Liver (tissue), 9 donors: ENCODE results near the gene MRPL9. TPM values are rescaled to one million over a fixed set of nuclear protein-coding genes. Genes with fewer than 3 reads are reported as not detected.

Source experiments
- DNase-seq: peaks from one replicate; pipeline ENCODE4 v3.0.0-alpha.2; 2017; ENCODE audit warnings: low spot score
- H3K27ac ChIP-seq, 2 donors: one replicate each; pipeline ENCODE4 v1.7.0; 2013; ENCODE audit warnings: inconsistent platforms in 2 of 2, low read length in 2 of 2, control low read depth in 1 of 2, low read depth in 1 of 2, mild to moderate bottlenecking in 1 of 2
- H3K27me3 ChIP-seq, 4 donors: one replicate each; pipeline versions ENCODE4 v1.6.1 to v1.7.0; 2013; ENCODE audit warnings: low read length in 3 of 4, inconsistent platforms in 1 of 4, mild to moderate bottlenecking in 1 of 4, moderate library complexity in 1 of 4; ENCODE audit not compliant: control insufficient read depth in 4 of 4, insufficient read depth in 4 of 4
- H3K36me3 ChIP-seq, 4 donors: one replicate each; pipeline versions ENCODE4 v1.6.1 to v1.7.0; 2013; ENCODE audit warnings: low read length in 3 of 4, mild to moderate bottlenecking in 3 of 4, low read depth in 1 of 4, moderate library complexity in 1 of 4; ENCODE audit not compliant: control insufficient read depth in 4 of 4, insufficient read depth in 3 of 4
- H3K4me1 ChIP-seq, 4 donors: one replicate each; pipeline versions ENCODE4 v1.6.1 to v1.7.0; 2013; ENCODE audit warnings: low read length in 3 of 4, mild to moderate bottlenecking in 3 of 4, moderate library complexity in 1 of 4; ENCODE audit not compliant: control insufficient read depth in 4 of 4, insufficient read depth in 4 of 4
- H3K4me3 ChIP-seq, 3 donors: one replicate each; pipeline versions ENCODE4 v1.6.1 to v1.7.0; 2013; ENCODE audit warnings: low read length in 3 of 3, control low read depth in 1 of 3, low read depth in 1 of 3, mild to moderate bottlenecking in 1 of 3
- H3K9ac ChIP-seq, 2 donors: one replicate each; pipeline ENCODE4 v1.7.0; 2013; ENCODE audit warnings: low read length in 2 of 2, mild to moderate bottlenecking in 2 of 2, moderate library complexity in 2 of 2, control low read depth in 1 of 2, low read depth in 1 of 2
- H3K9me3 ChIP-seq, 4 donors: one replicate each; pipeline versions ENCODE4 v1.6.1 to v1.7.0; 2013; ENCODE audit warnings: low read length in 3 of 4; ENCODE audit not compliant: control insufficient read depth in 4 of 4
- ATF3 ChIP-seq: IDR thresholded peaks from 2 replicates; pipeline ENCODE4 v1.6.1; 2016; ENCODE audit warnings: antibody characterized with exemption
- CTCF ChIP-seq: fragments of 150-350 bp; IDR thresholded peaks from 2 replicates; pipeline ENCODE4 v1.5.1; 2017; ENCODE audit warnings: improper control_type of control experiment, low read depth, low read length; ENCODE audit not compliant: missing input control
- EGR1 ChIP-seq, 2 donors: IDR thresholded peaks; 2 replicates each; pipeline ENCODE4 v1.6.1; 2016 to 2018; ENCODE audit warnings: antibody characterized with exemption in 2 of 2, low read depth in 2 of 2
- FOXA1 ChIP-seq: IDR thresholded peaks from 2 replicates; pipeline ENCODE4 v1.6.1; 2016; ENCODE audit warnings: antibody characterized with exemption
- FOXA2 ChIP-seq: IDR thresholded peaks from 2 replicates; pipeline ENCODE4 v1.6.1; 2016; ENCODE audit warnings: antibody characterized with exemption
- GABPA ChIP-seq, 2 donors: IDR thresholded peaks in 1 of 2; conservative IDR thresholded peaks in 1 of 2; 2 replicates each; pipeline ENCODE4 v1.6.1; 2016; ENCODE audit warnings: antibody characterized with exemption in 2 of 2, mild to moderate bottlenecking in 1 of 2, moderate library complexity in 1 of 2
- HNF4A ChIP-seq, 2 donors: conservative IDR thresholded peaks; 2 replicates each; pipeline ENCODE4 v1.6.1; 2016; ENCODE audit warnings: antibody characterized with exemption in 2 of 2, mild to moderate bottlenecking in 2 of 2
- HNF4G ChIP-seq: IDR thresholded peaks from 2 replicates; pipeline ENCODE4 v1.6.1; 2016; ENCODE audit warnings: antibody characterized with exemption
- JUND ChIP-seq, 2 donors: IDR thresholded peaks; 2 replicates each; pipeline ENCODE4 v1.6.1; 2016; ENCODE audit warnings: antibody characterized with exemption in 2 of 2
- MAX ChIP-seq: IDR thresholded peaks from 2 replicates; pipeline ENCODE4 v1.6.1; 2016; ENCODE audit warnings: antibody characterized with exemption
- NR2F2 ChIP-seq: IDR thresholded peaks from 2 replicates; pipeline ENCODE4 v1.6.1; 2016; ENCODE audit warnings: antibody characterized with exemption
- RAD21 ChIP-seq, 2 donors: IDR thresholded peaks; 2 replicates each; pipeline ENCODE4 v1.6.1; 2016; ENCODE audit warnings: antibody characterized with exemption in 2 of 2, mild to moderate bottlenecking in 2 of 2
- REST ChIP-seq: IDR thresholded peaks from 2 replicates; pipeline ENCODE4 v1.6.1; 2016; ENCODE audit warnings: antibody characterized with exemption, mild to moderate bottlenecking
- RXRA ChIP-seq, 2 donors: IDR thresholded peaks; 2 replicates each; pipeline ENCODE4 v1.6.1; 2017 to 2018; ENCODE audit warnings: antibody characterized with exemption in 2 of 2, mild to moderate bottlenecking in 1 of 2
- SP1 ChIP-seq: IDR thresholded peaks from 2 replicates; pipeline ENCODE4 v1.6.1; 2018; ENCODE audit warnings: antibody characterized with exemption, mild to moderate bottlenecking
- TAF1 ChIP-seq: conservative IDR thresholded peaks from 2 replicates; pipeline ENCODE4 v1.6.1; 2016; ENCODE audit warnings: antibody characterized with exemption, mild to moderate bottlenecking
- YY1 ChIP-seq: IDR thresholded peaks from 2 replicates; pipeline ENCODE4 v1.6.1; 2016; ENCODE audit warnings: antibody characterized with exemption, mild to moderate bottlenecking
- ZBTB33 ChIP-seq: IDR thresholded peaks from 2 replicates; pipeline ENCODE4 v1.6.1; 2016; ENCODE audit warnings: antibody characterized with exemption
- WGBS: extraction: QIAGEN DNeasy Blood & Tissue Kit; methylation state at CpG from one replicate; pipeline ENCODE4 v1.1.7; 2013; 5-methylcytosine and 5-hydroxymethylcytosine counted together
- polyA plus RNA-seq, 2 donors: library from polyadenylated mRNA; stranded (reverse) in 1 of 2; unstranded in 1 of 2; fragments of 200-250 nt in 1 of 2; fragments of >200 nt in 1 of 2; fragmentation: Nextera tagmentation in 1 of 2; extraction: Ambion mirVana in 1 of 2; gene quantifications; one replicate each; pipeline versions ENCODE4 v1.2.1 to v1.2.3, GENCODE V29; 2013 to 2015
- total RNA-seq, 2 donors: library from RNA; depleted of rRNA; stranded (reverse); fragments of >200 nt; gene quantifications; one replicate each; pipeline ENCODE4 v1.2.3, GENCODE V29; 2014
- donor health status: healthy.
- donor health status: healthy.
- donor health status: healthy.
- donor health status: healthy.
- donor health status: healthy.

MRPL9 gene
- total and polyA plus RNA-seq, 4 donors, result 22.5 to 43.5 (median 31.6) TPM

GRCh38 chr1:151718666-151719065, 44.6 kb downstream of the MRPL9 start:
- Histone ChIP-seq H3K27ac (no peak overlapping the region), H3K36me3 (no peaks in the 10 kb centered on the region), H3K9me3 (no peaks in the 10 kb centered on the region), H3K4me1 (peaks cover 7 to 23% (median 15%) of the 10 kb centered on the region in 4 donors), H3K27me3 (peaks cover 0 to 2% (median 0%) of the 10 kb centered on the region in 4 donors), H3K9ac (no peak overlapping the region), H3K4me3 (no peak overlapping the region)
- TF ChIP-seq NR2F2 (no peak), YY1 (no peak), ATF3 (no peak), EGR1 (IDR thresholded peaks at IDR 0.05; ENCODE audit: low read depth in 2 of 2) (no peak), RXRA (IDR thresholded peaks at IDR 0.05) (no peak), ZBTB33 (no peak), RAD21 (IDR thresholded peaks at IDR 0.05) (no peak), GABPA (IDR thresholded peaks at IDR 0.05 in 1 of 2, conservative IDR thresholded peaks at IDR 0.05 in 1 of 2) (no peak), HNF4G (no peak), JUND (IDR thresholded peaks at IDR 0.05) (no peak), HNF4A (conservative IDR thresholded peaks at IDR 0.05) (no peak), REST (no peak), FOXA2 (no peak), CTCF (no peak), FOXA1 (no peak), SP1 (no peak), MAX (no peak), TAF1 (no peak)
- no peak for DNase-seq
- 92% methylated on average over 4 of the region's 4 CpGs for WGBS
